Caco-2 (cell line): ENCODE measurements around the gene MYH6. TPM values are rescaled to one million over a fixed set of nuclear protein-coding genes. Genes with fewer than 3 reads are reported as not detected.
"Not testable (repeated sequence)": the region's sequence is repeated elsewhere in the genome, so short reads cannot be mapped to it uniquely, and the experiment has no call there.

ENCODE experiments used
- BruUV-seq: library from RNA; stranded (reverse); fragments of 400-500 nt; replicated peaks from 2 replicates; lab custom pipeline; 2021; lab: Mats Ljungman, UMichigan
- CTCF ChIA-PET: fragments of 300-600 bp; sonication (Branson Sonifier 250); formaldehyde crosslinking; loops from one replicate; lab custom pipeline; 2022; ENCODE audit warnings: antibody characterized with exemption; lab: Charles Lee
- POLR2A ChIA-PET: fragments of 300-600 bp; sonication (Branson Sonifier 250); formaldehyde crosslinking; loops from one replicate; lab custom pipeline; 2022; ENCODE audit warnings: antibody characterized with exemption; lab: Charles Lee
- DNase-seq, 2 experiments: peaks; one replicate each; pipeline versions ENCODE4 v3.0.0 to v3.0.0-alpha.2; 2020 to 2022
- H3K27me3 ChIP-seq: replicated peaks from 2 replicates; pipeline ENCODE4 v1.6.0; 2011; ENCODE audit warnings: low read length; ENCODE audit not compliant: control insufficient read depth, insufficient read depth
- H3K36me3 ChIP-seq: 2 replicates; pipeline ENCODE4 v1.5.1; 2011; ENCODE audit warnings: low read length; ENCODE audit not compliant: control insufficient read depth, insufficient read depth
- H3K4me1 ChIP-seq: fragments of 250-450 bp; sonication (Bioruptor Pico); 2 replicates; pipeline ENCODE4 v1.5.1; 2020; ENCODE audit warnings: mild to moderate bottlenecking
- H3K4me3 ChIP-seq: 2 replicates; pipeline ENCODE4 v1.5.1; 2011; ENCODE audit warnings: low read depth, mild to moderate bottlenecking, control low read depth, low read length
- H3K9me3 ChIP-seq: fragments of 250-450 bp; sonication (Bioruptor Pico); 2 replicates; pipeline ENCODE4 v1.5.1; 2020; ENCODE audit warnings: mild to moderate bottlenecking, moderate library complexity
- H3K27ac Mint-ChIP-seq: one replicate; pipeline ENCODE4 v1.8.0; 2022; ENCODE audit warnings: mixed read lengths; ENCODE audit not compliant: unreplicated experiment
- H3K27me3 Mint-ChIP-seq: one replicate; pipeline ENCODE4 v1.8.0; 2022; ENCODE audit warnings: mixed read lengths; ENCODE audit not compliant: insufficient read depth, unreplicated experiment
- H3K36me3 Mint-ChIP-seq: one replicate; pipeline ENCODE4 v1.8.0; 2022; ENCODE audit warnings: mild to moderate bottlenecking, mixed read lengths; ENCODE audit not compliant: insufficient read depth, unreplicated experiment
- H3K4me1 Mint-ChIP-seq: one replicate; pipeline ENCODE4 v1.8.0; 2022; ENCODE audit warnings: low read depth, mixed read lengths; ENCODE audit not compliant: unreplicated experiment
- H3K4me3 Mint-ChIP-seq: one replicate; pipeline ENCODE4 v1.8.0; 2022; ENCODE audit warnings: mild to moderate bottlenecking, moderate library complexity, mixed read lengths; ENCODE audit not compliant: unreplicated experiment
- H3K9me3 Mint-ChIP-seq: one replicate; pipeline ENCODE4 v1.8.0; 2022; ENCODE audit warnings: mixed read lengths; ENCODE audit not compliant: unreplicated experiment
- CTCF ChIP-seq, 2 experiments: fragments of 200-600 bp in 1 of 2; IDR thresholded peaks; 1 replicate in 1 of 2; 2 replicates in 1 of 2; pipeline versions ENCODE4 v1.5.1 to v1.8.0; 2011 to 2022; ENCODE audit warnings: antibody characterized with exemption in 1 of 2, control low read depth in 1 of 2, inconsistent platforms in 1 of 2, low read depth in 1 of 2, low read length in 1 of 2, mild to moderate bottlenecking in 1 of 2, moderate library complexity in 1 of 2; ENCODE audit not compliant: insufficient read depth in 1 of 2, severe bottlenecking in 1 of 2, unreplicated experiment in 1 of 2
- intact Hi-C: fragments of 100-400 bp; cut with micrococcal nuclease; formaldehyde crosslinking; loops from one replicate; pipeline ENCODE4 v1.10.0; 2022; ENCODE audit not compliant: unreplicated experiment
- total RNA-seq: library from RNA; stranded (reverse); gene quantifications from 2 replicates; pipeline ENCODE4 v1.2.3, GENCODE V29; 2022

The MYH6 gene
- total RNA-seq, 1 experiment from 2014 or later = not detected

- ChIA-PET POLR2A (no interaction called here), CTCF (no interaction called here)
- intact Hi-C loops = loop anchor here (10.0 kb wide), 1 partner anchor 268 kb away; no protein-coding TSS in a partner anchor
- no peak for DNase-seq
- Mint-ChIP-seq H3K27me3 (peaks cover 22% of the 10 kb centered on the region), H3K9me3 (no peaks in the 10 kb centered on the region), H3K4me3 (no peak overlapping the region), H3K36me3 (no peaks in the 10 kb centered on the region), H3K27ac (no peak overlapping the region), H3K4me1 (no peaks in the 10 kb centered on the region)
- TF ChIP-seq CTCF (IDR thresholded peaks at IDR 0.05; ENCODE audit: insufficient read depth in 1 of 2, low read depth in 1 of 2, low read length in 1 of 2, severe bottlenecking in 1 of 2, unreplicated experiment in 1 of 2) = no peak
- Histone ChIP-seq H3K4me3 (no peak overlapping the region), H3K9me3 (no peaks in the 10 kb centered on the region), H3K4me1 (no peaks in the 10 kb centered on the region), H3K27me3 (no peaks in the 10 kb centered on the region; the same call in 1 of the 2 replicates), H3K36me3 (no peaks in the 10 kb centered on the region)
- BruUV-seq = no TSS peak
Observed at GRCh38 chr14:23386999-23387398, 21.1 kb downstream of the MYH6 start.

GRCh38 chr14:23386266-23386657 is 21.8 kb downstream of the MYH6 start:
- ChIA-PET POLR2A (interaction anchor here (0.6 kb wide), 1 partner anchor 38 kb away, joined by 3 read pairs; no protein-coding TSS in a partner anchor), CTCF (interaction anchor here (1.2 kb wide), 1 partner anchor 70 kb away, joined by 3 read pairs; no protein-coding TSS in a partner anchor)
- not testable (repeated sequence) for H3K4me1 ChIP-seq, BruUV-seq, H3K27me3 ChIP-seq, DNase-seq, H3K9me3 Mint-ChIP-seq, H3K4me3 Mint-ChIP-seq, H3K9me3 ChIP-seq, H3K36me3 ChIP-seq, H3K4me1 Mint-ChIP-seq, H3K36me3 Mint-ChIP-seq, H3K4me3 ChIP-seq, H3K27ac Mint-ChIP-seq
- H3K27me3 Mint-ChIP-seq = peaks cover 26% of the 10 kb centered on the region
- intact Hi-C loops = loop anchor here (10.0 kb wide), 1 partner anchor 269 kb away; no protein-coding TSS in a partner anchor

- H3K4me3 ChIP-seq = no peak overlapping the region
- POLR2A ChIA-PET = interaction anchor here (0.6 kb wide), 1 partner anchor 39 kb away, joined by 3 read pairs; no protein-coding TSS in a partner anchor
Observed at GRCh38 chr14:23385642-23386265, 22.3 kb downstream of the MYH6 start.

More at GRCh38 chr14:23385642-23386265, 22.3 kb downstream of the MYH6 start:
- peak in 1 of 2 experiments; percentile 13 for DNase-seq
- peak in 1 of 2 experiments; percentile 17 for TF ChIP-seq CTCF (IDR thresholded peaks at IDR 0.05; ENCODE audit: insufficient read depth in 1 of 2, low read depth in 1 of 2, low read length in 1 of 2, severe bottlenecking in 1 of 2, unreplicated experiment in 1 of 2)
- H3K36me3 ChIP-seq = no peaks in the 10 kb centered on the region
- peaks cover 21% of the 10 kb centered on the region for H3K27me3 Mint-ChIP-seq
- no peak overlapping the region for H3K4me3 Mint-ChIP-seq
- CTCF ChIA-PET = interaction anchor here (1.2 kb wide), 1 partner anchor 71 kb away, joined by 3 read pairs; no protein-coding TSS in a partner anchor
- intact Hi-C loops = loop anchor here (10.0 kb wide), 1 partner anchor 269 kb away; no protein-coding TSS in a partner anchor
- H3K36me3 Mint-ChIP-seq = no peaks in the 10 kb centered on the region
- BruUV-seq = no TSS peak
- H3K9me3 Mint-ChIP-seq = no peaks in the 10 kb centered on the region
- no peaks in the 10 kb centered on the region for H3K9me3 ChIP-seq
- H3K27ac Mint-ChIP-seq = no peak overlapping the region
- no peaks in the 10 kb centered on the region for H3K27me3 ChIP-seq
- H3K4me1 ChIP-seq = no peaks in the 10 kb centered on the region
- no peaks in the 10 kb centered on the region for H3K4me1 Mint-ChIP-seq
